GM18867 (cell line): ENCODE results near the gene C10orf88.

Experiments used
- ATAC-seq: cut with Tn5 transposase; IDR thresholded peaks from one replicate; pipeline ENCODE4 v1.9.1; 2021; ENCODE audit warnings: mild to moderate bottlenecking, moderate library complexity; ENCODE audit not compliant: unreplicated experiment

C10orf88 gene

GRCh38 chr10:122953902-122954730 lies at the start of gene C10orf88:
Gene C10orf88, minus strand, starts transcription at chr10:122954227. Its CDS starts 49 bp downstream, at chr10:122954178.
- peak; percentile 98 for ATAC-seq

- ATAC-seq, result no peak
Observed at GRCh38 chr10:123001370-123001769, 47.3 kb upstream of the C10orf88 start.

DNA sequence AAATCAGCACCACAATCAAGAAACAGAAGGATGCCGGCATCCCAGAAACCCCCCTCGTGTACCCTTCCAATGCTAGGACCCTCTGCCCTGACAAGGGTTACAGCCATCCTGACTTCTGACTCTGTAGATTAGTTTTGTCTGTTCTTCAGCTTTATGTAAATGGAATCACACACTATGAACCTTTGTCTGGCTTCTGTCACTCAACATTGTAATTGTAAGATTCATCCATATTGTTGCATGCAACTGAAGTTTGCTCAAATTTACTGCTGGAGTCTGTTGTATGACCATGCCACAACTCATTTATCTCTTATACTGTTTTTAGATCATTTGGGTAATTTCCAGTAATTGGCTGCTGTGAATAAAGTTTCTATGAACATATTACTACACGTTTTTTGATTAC lies 46.1 kb upstream of the C10orf88 start:
- no peak for ATAC-seq

GRCh38 chr10:122999347-122999746 lies 45.3 kb upstream of the C10orf88 start:
- no peak for ATAC-seq

- ATAC-seq, result no peak
Observed at GRCh38 chr10:122998934-122999333, 44.9 kb upstream of the C10orf88 start.

DNA sequence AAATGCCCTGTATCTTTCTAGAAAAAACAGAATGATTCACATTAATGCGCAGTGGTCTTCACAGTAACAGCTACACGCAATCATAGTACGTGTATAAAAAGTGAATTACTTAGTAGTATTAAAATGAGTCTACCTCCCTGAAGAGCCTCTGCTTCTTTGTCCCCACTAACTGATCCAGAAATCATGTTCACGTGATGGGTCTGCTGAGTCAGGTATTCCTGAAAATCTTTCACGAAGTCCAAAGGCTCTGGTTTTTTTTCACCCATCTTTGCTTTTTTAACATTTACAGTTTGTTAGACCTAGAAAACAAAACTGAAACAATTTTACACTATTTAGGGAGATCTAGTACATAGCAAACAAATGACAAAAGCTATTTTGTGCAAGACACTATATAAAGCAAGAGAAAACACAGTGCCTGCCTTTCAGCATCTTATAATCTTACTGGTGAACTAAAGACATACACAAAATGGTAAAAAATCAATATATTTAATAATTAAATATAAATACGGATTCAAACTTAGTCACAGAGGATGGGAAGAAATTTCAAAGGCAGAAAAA lies 44.4 kb upstream of the C10orf88 start:
- no peak for ATAC-seq

GRCh38 chr10:122997864-122998263 lies 43.8 kb upstream of the C10orf88 start:
- ATAC-seq, result no peak

GRCh38 chr10:122995936-122996335 lies 41.9 kb upstream of the C10orf88 start:
- ATAC-seq, result no peak

DNA sequence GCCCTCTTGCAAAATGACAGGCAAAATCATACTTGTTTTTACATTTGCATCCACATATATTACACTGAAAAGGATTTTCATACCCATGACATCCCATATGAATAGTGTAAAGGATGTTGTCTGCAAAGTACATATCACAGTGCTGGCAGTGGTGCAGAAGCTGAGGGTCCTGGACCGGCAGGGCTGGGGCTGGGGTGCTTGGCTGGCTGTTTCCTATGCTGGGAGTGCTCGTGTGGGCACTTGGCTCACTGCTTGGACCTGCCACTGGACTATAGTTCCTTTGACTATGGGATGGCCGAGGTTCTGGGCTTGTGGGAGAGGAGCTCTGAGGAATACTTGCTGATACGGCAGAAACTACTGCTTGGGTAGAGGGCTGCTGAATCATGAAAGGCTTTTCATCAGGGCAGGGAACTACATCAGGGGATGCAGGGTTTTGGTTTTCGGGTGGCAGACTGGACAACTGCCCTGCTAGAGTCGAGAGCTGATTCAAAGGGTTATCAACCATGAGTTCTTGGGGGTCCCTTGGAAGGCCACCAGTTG lies 39.8 kb upstream of the C10orf88 start:
- no peak for ATAC-seq

DNA sequence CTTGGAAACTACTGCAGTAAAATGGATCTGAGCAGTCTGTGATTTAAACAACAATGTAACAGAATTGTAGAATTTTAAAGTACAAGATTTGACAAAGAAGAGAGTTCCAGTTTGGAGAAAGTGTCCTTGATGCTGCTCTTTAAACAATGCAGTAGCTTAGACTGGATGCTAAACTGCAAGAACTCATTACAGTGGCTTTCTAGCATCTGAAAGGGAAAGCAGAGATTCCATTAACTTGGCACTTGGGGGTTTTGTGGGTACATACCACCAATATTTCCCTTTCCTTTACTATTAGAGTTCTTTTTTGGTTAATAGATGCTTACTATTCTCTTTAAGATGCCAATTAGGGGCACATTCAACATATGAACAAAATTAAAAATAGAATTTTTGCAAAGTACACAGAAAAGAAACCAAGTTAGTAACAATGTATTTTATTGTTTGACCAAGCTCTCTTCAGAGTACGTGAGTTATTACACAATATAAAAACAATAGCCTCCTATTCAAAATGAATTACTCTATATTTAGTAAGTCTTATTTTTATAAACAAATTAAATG lies 38.1 kb upstream of the C10orf88 start:
- ATAC-seq, result no peak

- ATAC-seq, result no peak
Observed at GRCh38 chr10:122990278-122990677, 36.3 kb upstream of the C10orf88 start.

DNA sequence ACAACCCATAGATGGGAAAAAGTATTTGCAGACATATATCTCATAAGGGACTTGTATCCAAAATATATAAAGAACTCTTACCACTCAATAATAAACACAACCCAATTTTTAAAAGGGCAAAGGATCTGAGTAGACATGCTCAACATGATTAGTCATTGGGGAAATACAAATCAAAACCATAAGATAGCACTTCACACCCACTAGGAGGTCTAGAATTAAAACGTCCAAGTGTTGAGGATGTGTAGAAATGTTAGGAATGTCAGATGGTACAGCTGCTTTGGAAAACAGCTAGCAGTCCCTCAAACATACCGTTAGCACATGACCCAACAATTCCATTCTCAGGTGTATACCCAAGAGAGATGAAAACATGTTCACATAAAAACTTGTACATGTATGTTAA lies 34.5 kb upstream of the C10orf88 start:
- no peak for ATAC-seq

DNA sequence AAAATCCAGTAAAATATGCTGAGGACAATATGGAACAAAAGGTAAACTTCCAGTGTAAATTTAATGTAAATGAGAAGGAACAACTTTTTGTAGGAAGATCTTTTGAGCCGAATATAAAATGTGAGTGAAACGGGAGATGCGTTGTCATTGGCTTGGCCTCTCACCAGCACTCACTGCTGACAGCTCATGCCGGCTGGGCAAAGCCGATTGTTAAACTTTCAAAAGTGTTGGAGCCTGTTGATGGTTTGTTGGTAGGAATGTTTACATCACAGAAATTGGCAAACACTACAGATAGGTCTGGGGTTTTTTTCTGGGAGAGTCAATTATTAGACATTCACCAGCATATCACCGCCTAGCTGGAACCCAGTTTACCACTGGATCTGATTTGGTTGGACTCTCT lies 32.3 kb upstream of the C10orf88 start:
- no peak for ATAC-seq

DNA sequence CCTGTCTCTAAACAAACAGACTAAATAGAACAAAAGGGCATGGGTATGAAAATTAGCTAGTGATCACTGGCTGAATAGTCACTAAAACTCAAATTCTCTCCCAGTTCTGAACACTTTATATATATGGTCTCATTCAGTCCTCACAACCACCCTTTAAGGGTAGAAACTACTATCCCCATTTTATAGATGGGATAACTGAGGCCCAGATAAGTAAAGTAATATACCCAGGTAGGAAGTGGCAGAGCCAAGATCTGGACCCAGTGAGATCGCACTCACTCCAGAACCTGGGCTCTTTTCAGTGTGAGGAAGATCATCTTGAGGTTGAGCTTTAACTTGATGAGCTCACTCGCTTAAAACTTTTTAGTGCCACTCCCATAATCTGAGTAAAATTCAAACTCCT lies 30.7 kb upstream of the C10orf88 start:
- ATAC-seq, result no peak

GRCh38 chr10:122983898-122984297 lies 29.9 kb upstream of the C10orf88 start:
- ATAC-seq, result no peak

- ATAC-seq, result no peak
Observed at GRCh38 chr10:122981066-122981464, 27.0 kb upstream of the C10orf88 start.

- peak; percentile 97 for ATAC-seq
Observed at GRCh38 chr10:122980209-122981065, 26.4 kb upstream of the C10orf88 start, which contains the start of gene PSTK. Gene PSTK, plus strand, starts transcription at chr10:122980401. Its CDS starts 79 bp downstream, at chr10:122980480.

DNA sequence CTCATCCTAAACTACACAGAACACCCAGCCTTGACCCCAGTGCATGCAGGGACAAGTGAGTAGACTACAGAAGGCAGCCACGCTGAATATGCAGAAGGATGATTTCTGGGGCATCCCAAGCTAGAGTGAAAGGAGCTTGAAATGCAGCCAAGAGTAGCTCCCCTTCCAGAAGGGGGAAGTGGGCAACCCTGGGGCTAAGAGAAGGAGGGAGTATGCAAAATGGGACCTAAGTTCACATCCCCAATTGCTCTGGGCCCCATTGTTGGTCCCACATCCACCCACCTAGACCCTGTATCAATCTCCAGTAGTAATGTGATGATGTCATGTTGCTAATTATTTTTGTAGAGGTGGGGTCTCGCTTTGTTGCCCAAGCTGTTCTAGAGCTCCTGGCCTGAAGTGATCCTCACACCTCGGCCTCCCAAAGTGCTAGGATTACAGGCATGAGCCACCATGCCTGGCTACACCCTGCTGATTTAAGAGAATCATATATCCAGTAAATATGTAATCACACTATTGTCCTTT lies 20.6 kb upstream of the C10orf88 start:
- ATAC-seq, result no peak

- ATAC-seq, result no peak
Observed at GRCh38 chr10:122974023-122974422, 20.0 kb upstream of the C10orf88 start.

DNA sequence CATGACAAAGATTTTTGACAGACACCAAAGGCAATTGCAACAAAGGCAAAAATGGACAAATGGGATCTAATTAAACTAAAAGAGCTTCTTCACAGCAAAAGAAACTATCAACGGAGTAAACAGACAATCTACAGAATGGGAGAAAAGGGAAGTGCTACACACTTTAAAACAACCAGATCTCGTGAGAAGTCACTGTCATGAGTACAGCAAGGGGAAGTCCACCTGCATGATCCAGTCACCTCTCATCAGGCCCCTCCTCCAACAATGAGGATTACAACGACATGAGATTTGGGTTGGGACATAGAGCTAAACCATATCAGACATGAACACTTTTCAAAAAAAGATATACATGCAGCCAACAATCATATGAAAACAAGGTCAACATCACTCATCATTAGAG lies 14.7 kb upstream of the C10orf88 start:
- no peak for ATAC-seq

DNA sequence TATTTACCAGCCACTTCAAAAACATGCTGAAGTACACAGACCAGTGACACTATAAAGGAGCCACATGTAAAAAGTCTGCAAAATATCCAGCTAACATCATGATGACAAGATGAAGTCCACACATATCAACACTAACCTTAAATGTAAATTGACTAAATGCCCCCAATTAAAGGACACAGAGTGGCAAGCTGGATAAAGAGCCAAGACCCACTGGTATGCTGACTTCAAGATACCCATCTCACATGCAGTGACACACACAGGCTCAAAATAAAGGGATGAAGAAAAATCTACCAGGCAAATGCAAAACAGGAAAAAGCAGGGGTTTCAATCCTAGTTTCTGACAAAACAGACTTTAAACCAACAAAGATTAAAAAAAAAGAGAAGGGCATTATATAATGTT lies 12.9 kb upstream of the C10orf88 start:
- ATAC-seq, result no peak
